HepG2 (cell line): ENCODE measurements around the gene RAB30.

Source experiments
- ELF1 ChIP-seq: sonication (generic); formaldehyde crosslinking; IDR thresholded peaks from 2 replicates; pipeline ENCODE4 v1.4.0; 2020; ENCODE audit warnings: missing genetic modification reagents
- EP300 ChIP-seq, 3 experiments: sonication (generic) in 1 of 3; formaldehyde crosslinking in 1 of 3; IDR thresholded peaks; 2 replicates each; pipeline versions ENCODE4 v1.5.1 to v1.6.1; 2011 to 2020; ENCODE audit warnings: low read depth in 2 of 3, low read length in 2 of 3, borderline replicate concordance in 1 of 3, improper control_type of control experiment in 1 of 3, mild to moderate bottlenecking in 1 of 3, missing genetic modification reagents in 1 of 3, moderate library complexity in 1 of 3
- KDM3A ChIP-seq: IDR thresholded peaks from 2 replicates; pipeline ENCODE4 v1.6.1; 2018; ENCODE audit warnings: low read depth, missing compliant biosample characterization
- MED1 ChIP-seq: sonication (generic); formaldehyde crosslinking; IDR thresholded peaks from 2 replicates; pipeline ENCODE4 v1.4.0; 2020; ENCODE audit warnings: missing genetic modification reagents
- NBN ChIP-seq: fragments of 450-650 bp; conservative IDR thresholded peaks from 2 replicates; pipeline ENCODE4 v1.6.1; 2017
- SAFB2 ChIP-seq: sonication (generic); formaldehyde crosslinking; IDR thresholded peaks from 2 replicates; pipeline ENCODE4 v1.5.1; 2020; ENCODE audit warnings: missing genetic modification reagents, low read depth, mild to moderate bottlenecking, borderline replicate concordance
- SMARCC2 ChIP-seq: fragments of 450-650 bp; IDR thresholded peaks from 2 replicates; pipeline ENCODE4 v1.6.1; 2017; ENCODE audit warnings: antibody characterized with exemption, mild to moderate bottlenecking
- TF ChIP-seq, protein P1 (sequence below), 2 experiments: sonication (generic) in 1 of 2; formaldehyde crosslinking in 1 of 2; IDR thresholded peaks; 2 replicates each; pipeline versions ENCODE4 v1.6.1 to v1.9.0; 2014 to 2022; ENCODE audit warnings: antibody characterized with exemption in 1 of 2, borderline replicate concordance in 1 of 2, inconsistent platforms in 1 of 2, low read depth in 1 of 2, missing genetic modification reagents in 1 of 2
- TF ChIP-seq, protein P2 (sequence below): sonication (generic); formaldehyde crosslinking; IDR thresholded peaks from 2 replicates; pipeline ENCODE4 v1.4.0; 2020; ENCODE audit warnings: missing genetic modification reagents
- TF ChIP-seq, protein P3 (sequence below): IDR thresholded peaks from 2 replicates; pipeline ENCODE4 v1.6.1; 2018; ENCODE audit warnings: missing genetic modification reagents
- TF ChIP-seq, protein P4 (sequence below): sonication (generic); formaldehyde crosslinking; IDR thresholded peaks from 2 replicates; pipeline ENCODE4 v1.5.0; 2020; ENCODE audit warnings: mild to moderate bottlenecking, missing genetic modification reagents, moderate library complexity

DNA sequence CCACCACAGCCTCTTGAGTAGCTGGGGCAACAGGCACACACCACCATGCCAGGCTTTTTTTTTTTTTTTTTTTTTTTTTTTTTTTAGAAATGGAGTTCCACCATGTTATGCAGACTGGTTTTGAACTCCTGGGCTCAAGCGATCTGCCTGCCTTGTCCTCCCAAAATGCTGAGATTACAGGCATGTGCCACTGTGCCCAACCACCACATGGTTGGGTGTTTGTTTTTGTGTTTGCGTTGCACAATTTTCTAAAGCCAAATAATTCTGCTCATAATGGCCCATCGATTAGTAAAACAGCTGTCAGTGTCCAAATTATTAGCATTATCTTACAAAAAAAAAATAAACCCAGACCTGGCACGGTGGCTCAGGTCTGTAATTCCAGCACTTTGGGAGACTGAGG lies 104.3 kb downstream of the RAB30 start:
- TF ChIP-seq SAFB2 (CRISPR knock-in tag) (no peak), ELF1 (no peak), EP300 (IDR thresholded peaks at IDR 0.05; ENCODE audit: low read depth in 2 of 2, low read length in 2 of 2) (no peak), EP300 (CRISPR knock-in tag; IDR thresholded peaks at IDR 0.05; ENCODE audit: borderline replicate concordance) (no peak), MED1 (CRISPR knock-in tag) (no peak), NBN (no peak), SMARCC2 (no peak), KDM3A (no peak)
- TF ChIP-seq, protein P1, sequence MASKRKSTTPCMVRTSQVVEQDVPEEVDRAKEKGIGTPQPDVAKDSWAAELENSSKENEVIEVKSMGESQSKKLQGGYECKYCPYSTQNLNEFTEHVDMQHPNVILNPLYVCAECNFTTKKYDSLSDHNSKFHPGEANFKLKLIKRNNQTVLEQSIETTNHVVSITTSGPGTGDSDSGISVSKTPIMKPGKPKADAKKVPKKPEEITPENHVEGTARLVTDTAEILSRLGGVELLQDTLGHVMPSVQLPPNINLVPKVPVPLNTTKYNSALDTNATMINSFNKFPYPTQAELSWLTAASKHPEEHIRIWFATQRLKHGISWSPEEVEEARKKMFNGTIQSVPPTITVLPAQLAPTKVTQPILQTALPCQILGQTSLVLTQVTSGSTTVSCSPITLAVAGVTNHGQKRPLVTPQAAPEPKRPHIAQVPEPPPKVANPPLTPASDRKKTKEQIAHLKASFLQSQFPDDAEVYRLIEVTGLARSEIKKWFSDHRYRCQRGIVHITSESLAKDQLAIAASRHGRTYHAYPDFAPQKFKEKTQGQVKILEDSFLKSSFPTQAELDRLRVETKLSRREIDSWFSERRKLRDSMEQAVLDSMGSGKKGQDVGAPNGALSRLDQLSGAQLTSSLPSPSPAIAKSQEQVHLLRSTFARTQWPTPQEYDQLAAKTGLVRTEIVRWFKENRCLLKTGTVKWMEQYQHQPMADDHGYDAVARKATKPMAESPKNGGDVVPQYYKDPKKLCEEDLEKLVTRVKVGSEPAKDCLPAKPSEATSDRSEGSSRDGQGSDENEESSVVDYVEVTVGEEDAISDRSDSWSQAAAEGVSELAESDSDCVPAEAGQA (IDR thresholded peaks at IDR 0.05; ENCODE audit: low read depth): no peak
- TF ChIP-seq, protein P1 (CRISPR knock-in tag; IDR thresholded peaks at IDR 0.05; ENCODE audit: borderline replicate concordance): no peak
- TF ChIP-seq, protein P2, sequence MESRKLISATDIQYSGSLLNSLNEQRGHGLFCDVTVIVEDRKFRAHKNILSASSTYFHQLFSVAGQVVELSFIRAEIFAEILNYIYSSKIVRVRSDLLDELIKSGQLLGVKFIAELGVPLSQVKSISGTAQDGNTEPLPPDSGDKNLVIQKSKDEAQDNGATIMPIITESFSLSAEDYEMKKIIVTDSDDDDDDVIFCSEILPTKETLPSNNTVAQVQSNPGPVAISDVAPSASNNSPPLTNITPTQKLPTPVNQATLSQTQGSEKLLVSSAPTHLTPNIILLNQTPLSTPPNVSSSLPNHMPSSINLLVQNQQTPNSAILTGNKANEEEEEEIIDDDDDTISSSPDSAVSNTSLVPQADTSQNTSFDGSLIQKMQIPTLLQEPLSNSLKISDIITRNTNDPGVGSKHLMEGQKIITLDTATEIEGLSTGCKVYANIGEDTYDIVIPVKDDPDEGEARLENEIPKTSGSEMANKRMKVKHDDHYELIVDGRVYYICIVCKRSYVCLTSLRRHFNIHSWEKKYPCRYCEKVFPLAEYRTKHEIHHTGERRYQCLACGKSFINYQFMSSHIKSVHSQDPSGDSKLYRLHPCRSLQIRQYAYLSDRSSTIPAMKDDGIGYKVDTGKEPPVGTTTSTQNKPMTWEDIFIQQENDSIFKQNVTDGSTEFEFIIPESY (CRISPR knock-in tag): no peak
- TF ChIP-seq, protein P3, sequence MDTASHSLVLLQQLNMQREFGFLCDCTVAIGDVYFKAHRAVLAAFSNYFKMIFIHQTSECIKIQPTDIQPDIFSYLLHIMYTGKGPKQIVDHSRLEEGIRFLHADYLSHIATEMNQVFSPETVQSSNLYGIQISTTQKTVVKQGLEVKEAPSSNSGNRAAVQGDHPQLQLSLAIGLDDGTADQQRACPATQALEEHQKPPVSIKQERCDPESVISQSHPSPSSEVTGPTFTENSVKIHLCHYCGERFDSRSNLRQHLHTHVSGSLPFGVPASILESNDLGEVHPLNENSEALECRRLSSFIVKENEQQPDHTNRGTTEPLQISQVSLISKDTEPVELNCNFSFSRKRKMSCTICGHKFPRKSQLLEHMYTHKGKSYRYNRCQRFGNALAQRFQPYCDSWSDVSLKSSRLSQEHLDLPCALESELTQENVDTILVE: no peak
- TF ChIP-seq, protein P4, sequence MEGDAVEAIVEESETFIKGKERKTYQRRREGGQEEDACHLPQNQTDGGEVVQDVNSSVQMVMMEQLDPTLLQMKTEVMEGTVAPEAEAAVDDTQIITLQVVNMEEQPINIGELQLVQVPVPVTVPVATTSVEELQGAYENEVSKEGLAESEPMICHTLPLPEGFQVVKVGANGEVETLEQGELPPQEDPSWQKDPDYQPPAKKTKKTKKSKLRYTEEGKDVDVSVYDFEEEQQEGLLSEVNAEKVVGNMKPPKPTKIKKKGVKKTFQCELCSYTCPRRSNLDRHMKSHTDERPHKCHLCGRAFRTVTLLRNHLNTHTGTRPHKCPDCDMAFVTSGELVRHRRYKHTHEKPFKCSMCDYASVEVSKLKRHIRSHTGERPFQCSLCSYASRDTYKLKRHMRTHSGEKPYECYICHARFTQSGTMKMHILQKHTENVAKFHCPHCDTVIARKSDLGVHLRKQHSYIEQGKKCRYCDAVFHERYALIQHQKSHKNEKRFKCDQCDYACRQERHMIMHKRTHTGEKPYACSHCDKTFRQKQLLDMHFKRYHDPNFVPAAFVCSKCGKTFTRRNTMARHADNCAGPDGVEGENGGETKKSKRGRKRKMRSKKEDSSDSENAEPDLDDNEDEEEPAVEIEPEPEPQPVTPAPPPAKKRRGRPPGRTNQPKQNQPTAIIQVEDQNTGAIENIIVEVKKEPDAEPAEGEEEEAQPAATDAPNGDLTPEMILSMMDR: no peak
